HG03457 (cell line): ENCODE results near the gene GP1BA.

Experiments used
- ATAC-seq: cut with Tn5 transposase; IDR thresholded peaks from one replicate; pipeline ENCODE4 v1.9.1; 2021; ENCODE audit warnings: moderate number of reproducible peaks; ENCODE audit not compliant: unreplicated experiment

Gene GP1BA

GRCh38 chr17:4949321-4950074, 17.4 kb downstream of the GP1BA start:
- ATAC-seq: no peak

GRCh38 chr17:4950075-4950745, 18.1 kb downstream of the GP1BA start:
- no peak for ATAC-seq

GRCh38 chr17:4950746-4951204, 18.7 kb downstream of the GP1BA start, which contains the start of gene ENO3:
Gene ENO3, plus strand, starts transcription at chr17:4951119. Its CDS starts 711 bp downstream, at chr17:4951830.
- ATAC-seq: no peak

GRCh38 chr17:4951486-4951885, 19.4 kb downstream of the GP1BA start:
- no peak for ATAC-seq

GRCh38 chr17:4953451-4953961, 21.4 kb downstream of the GP1BA start:
- ATAC-seq: no peak

GRCh38 chr17:4955091-4955490, 23.0 kb downstream of the GP1BA start:
- ATAC-seq: no peak

GRCh38 chr17:4956493-4957061, 24.5 kb downstream of the GP1BA start:
- no peak for ATAC-seq

- no peak for ATAC-seq
These were observed 26.0 kb downstream of the GP1BA start for GRCh38 chr17:4958102-4958501.

- ATAC-seq: no peak
These were observed 27.3 kb downstream of the GP1BA start for GRCh38 chr17:4959261-4959965.

GRCh38 chr17:4960279-4960922, 28.3 kb downstream of the GP1BA start:
- no peak for ATAC-seq

GRCh38 chr17:4965311-4965986, 33.4 kb downstream of the GP1BA start:
- no peak for ATAC-seq

- ATAC-seq: peak; percentile 73
These were observed 34.9 kb downstream of the GP1BA start for GRCh38 chr17:4966844-4967538.

- peak; percentile 52 for ATAC-seq
These were observed 35.7 kb downstream of the GP1BA start, which contains the start of gene SPAG7 for GRCh38 chr17:4967539-4968485. Gene SPAG7, minus strand, starts transcription at chr17:4967817. Its CDS starts 13 bp downstream, at chr17:4967804.

- no peak for ATAC-seq
These were observed 36.5 kb downstream of the GP1BA start for GRCh38 chr17:4968486-4969046.

- ATAC-seq: no peak
These were observed 37.0 kb downstream of the GP1BA start for GRCh38 chr17:4969047-4969550.

GRCh38 chr17:4969551-4970173, 37.6 kb downstream of the GP1BA start:
- ATAC-seq: no peak

GRCh38 chr17:4970273-4970672, 38.2 kb downstream of the GP1BA start:
- no peak for ATAC-seq
